NCI-H146 (cell line): ENCODE results near the gene HOXC10.

Source experiments
- DNase-seq: peaks from one replicate; lab custom pipeline; 2025; lab: John Stamatoyannopoulos, UW

The HOXC10 gene

DNA sequence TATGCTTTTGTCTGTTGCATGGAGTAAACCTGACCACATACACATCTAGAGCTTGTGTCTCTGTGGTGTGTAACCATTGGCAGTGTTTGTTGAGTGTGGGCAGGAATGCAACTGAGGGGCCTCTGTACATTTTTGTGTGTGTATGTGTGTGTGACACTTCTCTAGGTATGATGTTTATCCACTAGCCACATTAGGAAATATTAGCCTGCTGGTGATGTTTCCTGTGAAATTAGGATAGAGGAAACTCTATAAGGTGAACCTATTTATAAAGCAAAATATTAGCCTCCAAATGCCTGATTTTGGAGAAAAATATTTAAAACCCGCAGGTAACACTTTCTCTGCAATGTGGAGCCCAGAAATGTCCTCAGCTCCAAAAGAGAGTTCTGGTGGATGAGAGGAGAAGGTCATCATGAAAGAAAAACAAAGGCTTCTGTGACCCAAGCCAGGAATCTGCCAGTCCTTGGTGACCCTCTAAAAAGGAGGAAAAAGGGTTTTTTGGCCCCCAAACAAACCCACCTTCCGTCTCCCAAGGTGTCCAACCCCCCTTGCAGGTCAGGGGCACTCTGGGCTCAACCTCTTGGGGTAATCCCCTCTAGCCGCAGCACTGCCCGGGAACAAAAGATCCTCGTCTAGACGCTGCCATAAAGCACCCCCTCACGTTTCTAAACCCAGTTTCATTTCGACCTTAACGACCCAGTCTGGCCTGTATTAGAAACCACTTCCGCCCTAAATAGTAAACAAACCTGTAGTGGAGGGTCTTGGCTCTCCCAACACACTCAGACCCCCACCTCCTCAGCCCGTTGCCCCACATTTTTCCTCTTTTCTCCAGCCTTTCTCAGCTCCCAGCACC, 7.1 kb upstream of the HOXC10 start:
- DNase-seq, result no peak

DNA sequence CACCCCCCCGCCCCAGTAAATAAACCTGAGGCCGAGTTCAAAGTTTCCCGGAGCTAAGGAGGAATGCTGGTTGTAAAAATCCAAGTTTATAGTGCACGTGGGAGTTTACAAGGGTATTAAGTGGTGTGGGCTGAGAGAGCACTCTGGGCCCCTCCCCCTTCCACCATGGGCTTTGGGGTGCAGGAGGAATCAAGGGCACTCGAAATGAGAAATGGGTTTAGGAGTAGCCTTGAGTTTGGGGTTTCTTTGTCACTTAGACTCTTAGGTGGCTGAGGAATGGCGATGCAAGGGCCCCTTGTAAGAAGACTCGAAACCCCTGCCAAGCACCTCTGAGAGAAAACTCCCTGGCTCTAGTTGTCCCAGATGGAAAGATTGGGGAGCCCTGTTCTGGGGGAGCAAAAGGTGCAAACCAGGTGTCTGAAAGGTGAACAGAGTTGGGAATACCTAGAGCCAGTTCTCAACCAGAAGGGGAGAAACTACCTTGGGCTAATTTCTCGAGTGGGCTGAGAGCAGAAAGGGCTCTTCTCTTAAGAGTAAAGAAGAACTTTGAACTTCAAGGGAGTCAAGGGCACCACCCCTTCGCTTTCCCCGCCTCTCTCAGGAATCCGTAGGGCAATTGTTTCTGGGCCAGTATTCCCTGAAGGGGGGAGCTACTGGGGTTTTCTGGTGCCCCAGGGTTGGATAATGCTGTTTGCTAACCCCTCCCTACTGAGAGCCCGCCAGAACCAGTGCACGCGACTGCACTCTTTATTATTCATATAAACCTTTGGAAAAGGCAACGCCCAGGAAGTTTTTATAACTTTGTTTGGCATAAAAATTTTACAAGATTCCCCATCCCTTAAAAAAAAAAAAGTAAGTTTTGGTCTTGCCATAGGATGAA, 6.2 kb upstream of the HOXC10 start:
- DNase-seq, result no peak

DNA sequence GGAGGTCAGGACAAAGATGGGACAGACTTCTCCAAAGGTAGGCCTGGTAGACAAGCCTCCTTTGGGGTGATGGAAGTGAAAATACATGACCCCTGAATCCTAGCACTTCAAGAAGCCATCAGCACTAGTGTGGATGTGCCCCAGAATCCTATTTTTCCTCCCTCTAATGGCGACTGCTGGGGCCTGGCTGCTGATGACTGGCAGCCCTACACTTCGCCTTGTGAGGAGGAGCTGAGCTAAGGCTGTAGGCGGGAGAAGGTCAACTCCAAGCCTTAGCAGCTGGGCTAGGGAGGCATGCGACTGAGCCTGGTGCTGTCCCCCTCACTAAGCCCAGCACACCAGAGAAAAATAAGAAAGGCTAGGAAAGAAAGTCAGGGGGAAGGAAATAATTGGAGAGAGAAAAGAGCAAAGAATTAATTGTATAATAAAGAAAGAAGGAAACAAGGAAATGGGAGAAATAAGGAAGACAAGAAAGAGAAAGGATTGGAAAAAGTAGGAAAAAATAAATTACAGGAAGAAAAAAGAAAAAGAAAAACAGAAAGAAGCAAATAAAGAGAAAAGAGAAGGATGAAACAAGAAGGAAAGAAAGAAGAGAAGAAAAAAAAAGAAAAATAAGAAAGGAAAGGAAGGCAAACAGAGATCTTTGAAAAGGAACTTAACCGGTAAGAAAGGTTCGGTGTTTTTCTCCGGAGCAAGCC, 4.7 kb upstream of the HOXC10 start:
- no peak for DNase-seq

DNA sequence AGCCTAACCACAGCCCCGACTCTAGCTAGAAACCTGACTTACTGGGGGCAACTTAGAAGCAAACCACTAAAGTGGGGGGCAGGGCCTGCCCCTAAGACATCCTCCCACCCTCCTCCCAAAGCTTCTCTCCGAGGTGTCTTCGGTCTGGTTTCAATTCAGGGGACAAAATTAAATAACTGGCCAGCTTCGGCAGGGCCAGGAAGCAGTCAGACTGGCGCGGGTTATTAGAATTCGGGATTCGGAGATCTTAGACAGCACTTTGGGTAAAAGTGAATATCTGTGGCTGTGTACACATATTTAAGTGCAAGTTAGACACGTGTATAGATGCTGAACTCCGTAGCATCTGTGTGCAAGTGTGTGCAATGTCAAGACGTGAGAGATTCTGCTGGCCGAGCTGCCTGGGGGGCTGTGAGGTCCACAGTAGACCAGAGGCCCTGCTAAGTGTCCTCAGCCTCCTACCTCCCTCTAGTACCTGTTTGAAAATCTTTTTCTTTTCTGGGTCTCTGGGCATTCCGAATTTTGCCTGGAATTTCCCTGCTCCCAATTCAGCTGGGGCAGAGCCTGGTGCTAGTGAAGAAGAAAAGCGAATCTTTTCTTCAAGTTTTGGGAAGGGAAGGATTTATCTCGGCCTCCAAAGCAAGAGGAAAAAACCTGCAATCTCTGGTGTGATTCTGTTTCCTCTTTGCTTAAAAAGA, 4.0 kb upstream of the HOXC10 start:
- no peak for DNase-seq

DNA sequence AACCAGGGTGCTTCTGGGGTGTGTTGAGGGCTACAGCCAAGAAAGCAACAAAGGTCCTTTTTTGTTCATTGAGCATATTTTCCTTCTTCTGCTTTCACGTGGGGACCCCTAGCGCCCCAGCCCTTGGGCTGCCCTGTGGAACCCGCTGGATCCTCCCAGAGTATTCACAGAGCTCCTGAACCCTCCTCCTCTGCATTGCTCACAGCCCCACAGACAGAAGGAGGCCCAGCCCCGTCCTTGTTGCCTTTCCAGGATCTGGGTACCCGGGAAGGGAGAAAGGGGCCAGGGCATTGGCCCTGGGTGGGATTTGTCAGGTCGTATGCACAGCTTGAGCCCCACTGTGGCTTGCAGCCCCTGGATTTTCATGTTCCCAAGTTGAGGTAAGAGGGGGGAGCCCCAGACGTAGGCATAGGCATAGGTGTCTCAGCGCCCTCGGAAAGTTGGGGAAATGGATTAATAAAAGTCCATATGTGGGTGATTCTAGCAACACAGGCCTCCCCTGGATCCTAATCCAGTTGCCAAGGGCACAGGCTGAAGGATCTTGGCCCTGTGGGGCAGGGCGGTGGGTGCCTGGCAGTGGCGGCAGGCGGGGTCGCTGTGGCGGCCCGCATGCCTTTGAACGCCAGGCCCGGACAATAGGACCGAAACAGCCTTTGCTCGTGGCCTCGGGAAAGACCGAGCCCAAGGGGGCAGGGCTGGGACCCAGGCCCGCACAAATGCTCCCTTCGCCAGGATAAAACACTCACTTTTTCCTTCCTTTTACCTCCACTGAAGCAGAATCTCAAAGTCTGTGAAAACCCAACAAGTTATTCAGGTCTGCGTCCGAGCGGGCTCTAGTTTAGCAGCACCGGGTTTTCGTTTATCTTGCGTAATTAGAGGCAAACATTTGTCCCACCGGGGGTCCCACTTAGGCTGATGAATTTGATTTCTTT, 3.0 kb upstream of the HOXC10 start:
- no peak for DNase-seq

DNA sequence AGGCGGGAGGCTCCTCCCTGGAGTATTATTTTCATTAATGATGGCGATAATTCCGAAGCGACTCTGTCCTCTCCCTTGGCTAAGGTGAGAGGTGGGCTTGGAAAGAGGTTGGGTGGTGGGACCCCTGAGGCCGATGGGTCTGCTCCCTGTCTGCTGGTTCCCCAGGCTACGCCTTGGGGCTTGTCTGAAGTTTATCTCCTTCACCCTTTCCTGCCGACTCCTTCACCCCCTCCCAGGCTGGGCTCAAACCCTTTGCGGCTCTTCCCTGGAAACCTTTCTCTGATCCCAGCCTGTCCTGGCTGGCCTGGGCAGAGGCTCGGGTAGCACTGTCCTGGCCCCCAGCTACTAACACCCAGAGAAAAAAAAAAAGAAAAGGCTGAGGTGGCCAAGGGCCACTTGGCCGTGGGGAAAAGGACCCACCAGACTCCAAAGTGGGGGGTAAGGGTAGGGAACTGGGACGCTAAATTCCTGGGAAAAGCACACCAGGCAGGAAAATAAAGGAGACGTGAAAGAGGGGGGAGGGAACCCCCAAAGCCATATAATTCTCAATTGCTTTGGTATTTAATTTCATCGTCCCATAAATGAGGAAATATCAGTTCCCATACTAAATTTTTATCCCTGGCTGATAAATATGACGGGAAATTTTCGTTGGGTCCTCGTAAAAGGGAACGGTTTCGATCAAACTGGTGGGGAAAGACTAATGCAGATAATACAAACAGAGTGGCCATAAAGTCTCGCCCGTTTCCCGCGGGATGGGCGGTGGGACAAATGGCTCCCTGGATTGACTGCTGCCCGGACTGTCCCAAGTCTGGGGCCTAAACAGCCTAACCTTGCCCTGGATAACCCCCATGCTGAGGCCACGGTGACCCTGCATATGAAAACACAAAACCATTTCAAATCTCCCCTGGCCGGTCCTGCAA, 2.0 kb upstream of the HOXC10 start:
- no peak for DNase-seq

DNA sequence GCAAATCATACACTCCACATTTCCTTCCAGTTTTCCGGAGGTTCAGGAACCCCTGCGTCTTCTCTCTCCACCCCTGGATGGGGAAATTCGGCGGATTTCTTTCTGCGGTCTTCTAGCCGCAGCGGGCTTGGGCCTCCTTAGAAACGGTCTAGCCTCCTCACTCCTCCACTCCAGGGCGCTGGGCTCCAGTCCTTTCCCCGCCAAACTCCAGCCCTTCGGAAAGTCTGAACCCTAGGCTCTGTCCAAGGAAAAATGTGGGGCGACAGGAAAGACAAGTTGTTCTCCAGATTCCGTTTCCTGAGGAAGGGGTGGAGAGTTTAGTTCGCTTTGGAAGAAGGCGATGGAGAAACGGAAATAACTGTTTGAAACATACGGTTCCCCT, 1.4 kb upstream of the HOXC10 start:
- no peak for DNase-seq

DNA sequence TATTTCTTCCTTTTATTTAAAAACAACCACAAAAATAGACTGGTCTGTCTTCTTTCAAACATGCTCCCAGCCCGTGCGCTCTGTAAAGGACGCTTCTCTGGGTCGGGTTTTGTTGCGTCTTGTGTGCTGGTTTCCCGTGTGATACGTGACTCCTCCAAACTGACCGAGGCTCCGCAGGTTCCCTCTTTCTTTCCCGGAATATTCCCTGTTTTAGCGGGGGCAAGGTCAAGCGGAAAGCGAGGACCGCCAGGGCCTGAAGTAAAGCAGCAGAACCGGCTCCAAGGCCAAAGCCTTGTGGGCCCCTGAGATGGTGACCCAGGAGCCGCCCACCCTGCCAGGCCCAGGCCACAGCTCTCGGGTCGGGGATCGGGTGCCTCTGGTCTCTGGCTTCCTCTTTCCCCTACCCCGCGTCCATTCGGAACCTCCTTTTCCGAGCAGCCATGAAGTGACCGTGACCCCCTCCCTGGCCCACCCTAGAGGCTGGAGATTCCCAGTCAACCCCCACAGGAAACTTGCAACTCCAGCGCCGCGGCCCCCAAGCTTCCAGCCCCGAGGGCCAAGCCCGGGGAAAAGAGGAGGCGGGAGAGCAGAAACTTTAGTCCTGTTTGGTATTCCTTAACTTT, 885 bp upstream of the HOXC10 start:
- DNase-seq, result no peak

DNA sequence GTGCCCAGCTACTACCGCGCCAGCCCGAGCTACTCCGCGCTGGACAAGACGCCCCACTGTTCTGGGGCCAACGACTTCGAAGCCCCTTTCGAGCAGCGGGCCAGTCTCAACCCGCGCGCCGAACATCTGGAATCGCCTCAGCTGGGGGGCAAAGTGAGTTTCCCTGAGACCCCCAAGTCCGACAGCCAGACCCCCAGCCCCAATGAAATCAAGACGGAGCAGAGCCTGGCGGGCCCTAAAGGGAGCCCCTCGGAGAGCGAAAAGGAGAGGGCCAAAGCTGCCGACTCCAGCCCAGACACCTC, 697 bp downstream of the HOXC10 start:
- DNase-seq, result no peak

DNA sequence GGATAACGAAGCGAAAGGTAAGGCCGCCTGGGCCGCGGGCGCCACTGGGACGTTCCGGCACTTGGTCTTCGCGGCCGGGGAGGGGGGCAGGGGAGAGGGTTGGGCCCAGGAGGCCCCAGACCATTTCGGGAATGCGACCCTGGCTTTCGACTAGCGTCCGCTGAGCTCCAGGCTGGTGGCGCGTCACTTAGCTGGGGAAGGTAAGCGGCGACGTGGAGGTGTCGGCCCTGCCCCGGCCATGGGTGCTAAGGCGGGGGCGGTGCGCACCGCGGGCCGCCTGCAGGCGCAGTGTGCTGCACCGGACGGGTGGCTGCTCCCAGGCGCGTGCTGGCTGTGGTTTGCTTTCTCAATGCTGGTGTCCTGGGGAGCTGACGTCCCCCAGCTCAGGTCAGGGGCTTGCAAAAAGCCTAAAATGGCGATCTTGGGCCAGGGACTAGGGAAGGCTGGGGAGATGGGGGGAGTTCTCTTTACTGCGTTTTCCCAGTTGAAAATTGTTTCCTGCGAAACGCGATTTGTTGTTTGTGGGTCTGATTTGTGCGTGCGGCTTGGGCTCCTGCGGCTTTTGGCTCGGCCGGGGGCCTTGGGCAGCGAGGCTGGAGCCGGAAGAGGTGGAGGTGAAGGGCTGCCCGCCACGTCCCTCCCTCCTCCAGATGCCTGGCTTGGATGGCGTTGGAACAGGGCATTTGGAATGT, 1.2 kb downstream of the HOXC10 start:
- DNase-seq, result no peak

DNA sequence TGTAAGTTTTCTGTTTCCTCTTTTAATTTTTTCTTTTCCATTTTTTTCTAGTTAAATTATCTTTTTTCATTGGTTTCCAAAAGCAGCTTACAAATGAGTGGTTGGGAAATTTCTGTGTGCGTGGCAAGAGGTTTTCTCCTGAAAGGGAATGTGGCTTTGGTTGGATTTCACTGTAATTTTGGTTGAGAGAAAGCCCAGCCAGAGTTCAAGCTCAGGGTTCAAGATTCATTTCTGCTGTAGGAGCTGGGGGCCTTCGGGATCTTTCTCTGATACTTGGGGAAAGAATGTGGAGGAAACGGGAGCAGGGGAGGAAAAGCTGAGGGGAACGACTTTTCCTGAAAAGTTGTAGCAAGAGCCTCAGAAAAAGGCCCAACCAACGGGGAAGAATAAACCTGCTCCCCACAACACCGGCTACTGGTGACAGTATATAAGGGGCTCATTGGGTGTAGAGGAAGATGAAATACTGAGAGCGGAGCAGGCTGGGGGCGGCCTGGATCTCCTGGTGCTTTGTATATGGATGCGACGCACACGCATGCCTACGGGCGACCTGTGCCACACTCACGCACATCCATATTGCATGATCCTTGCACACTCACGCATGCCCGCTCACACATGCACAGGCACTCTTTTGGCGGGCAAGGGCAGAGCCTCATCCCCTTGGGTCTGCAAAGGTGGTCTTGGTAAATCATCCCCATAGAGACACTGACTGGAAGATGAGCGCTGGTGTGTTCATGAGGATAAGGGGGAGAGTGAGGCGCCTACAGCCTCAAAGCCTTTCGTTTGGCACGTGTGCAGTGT, 1.9 kb downstream of the HOXC10 start:
- no peak for DNase-seq

DNA sequence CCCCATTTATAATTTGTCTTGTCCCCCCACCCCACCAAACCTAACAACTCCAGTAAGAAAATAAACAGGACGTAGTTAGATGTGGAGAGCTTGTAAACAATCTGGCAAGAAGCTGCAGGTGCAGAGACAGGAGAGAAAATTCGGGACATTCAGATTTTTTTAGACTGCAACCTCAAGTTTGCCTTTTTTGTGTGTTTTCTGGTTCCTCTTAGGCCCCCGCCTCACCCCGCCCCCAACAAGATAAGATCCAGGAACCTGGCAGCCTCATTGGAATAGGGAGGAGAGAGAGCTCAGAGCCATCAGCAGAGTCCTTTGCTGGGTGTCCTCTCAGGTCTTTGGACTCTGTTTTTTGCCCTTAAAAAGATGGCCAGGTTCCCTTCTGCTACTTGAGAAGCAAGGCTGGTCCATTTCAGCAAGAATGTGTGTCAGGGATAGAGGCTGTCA, 2.9 kb downstream of the HOXC10 start:
- DNase-seq, result no peak

DNA sequence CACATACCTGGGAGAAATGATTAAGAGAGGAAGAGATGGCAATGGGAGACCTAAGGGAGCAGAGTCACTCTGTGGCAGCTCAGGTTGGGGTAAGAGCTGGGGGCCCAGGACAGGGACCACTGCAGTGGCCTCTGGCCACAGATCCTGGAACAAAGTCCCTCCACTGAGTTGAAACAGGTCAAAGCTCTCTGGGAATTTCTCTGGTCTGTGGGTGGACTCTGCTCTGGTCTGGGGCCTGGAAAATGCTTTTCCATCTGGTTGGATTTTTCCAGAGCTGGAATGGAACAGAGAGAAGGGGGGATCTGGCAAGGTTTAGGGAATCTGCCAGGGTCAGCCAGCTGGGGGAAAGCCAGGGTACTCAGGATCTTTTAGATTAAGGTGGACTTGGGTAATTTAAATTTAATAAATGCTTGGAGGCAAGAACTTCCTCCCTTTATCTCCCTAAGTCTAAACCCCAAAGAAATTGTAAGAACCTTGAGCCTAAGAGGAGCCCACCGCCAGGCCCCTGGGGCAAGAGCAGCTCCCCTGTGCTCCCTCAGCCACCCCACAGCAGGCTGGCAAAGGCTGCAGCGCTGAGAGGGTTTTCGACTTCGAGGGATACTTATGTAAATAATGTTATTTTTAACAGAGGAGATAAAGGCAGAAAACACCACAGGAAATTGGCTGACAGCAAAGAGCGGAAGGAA, 3.7 kb downstream of the HOXC10 start:
- DNase-seq, result no peak

DNA sequence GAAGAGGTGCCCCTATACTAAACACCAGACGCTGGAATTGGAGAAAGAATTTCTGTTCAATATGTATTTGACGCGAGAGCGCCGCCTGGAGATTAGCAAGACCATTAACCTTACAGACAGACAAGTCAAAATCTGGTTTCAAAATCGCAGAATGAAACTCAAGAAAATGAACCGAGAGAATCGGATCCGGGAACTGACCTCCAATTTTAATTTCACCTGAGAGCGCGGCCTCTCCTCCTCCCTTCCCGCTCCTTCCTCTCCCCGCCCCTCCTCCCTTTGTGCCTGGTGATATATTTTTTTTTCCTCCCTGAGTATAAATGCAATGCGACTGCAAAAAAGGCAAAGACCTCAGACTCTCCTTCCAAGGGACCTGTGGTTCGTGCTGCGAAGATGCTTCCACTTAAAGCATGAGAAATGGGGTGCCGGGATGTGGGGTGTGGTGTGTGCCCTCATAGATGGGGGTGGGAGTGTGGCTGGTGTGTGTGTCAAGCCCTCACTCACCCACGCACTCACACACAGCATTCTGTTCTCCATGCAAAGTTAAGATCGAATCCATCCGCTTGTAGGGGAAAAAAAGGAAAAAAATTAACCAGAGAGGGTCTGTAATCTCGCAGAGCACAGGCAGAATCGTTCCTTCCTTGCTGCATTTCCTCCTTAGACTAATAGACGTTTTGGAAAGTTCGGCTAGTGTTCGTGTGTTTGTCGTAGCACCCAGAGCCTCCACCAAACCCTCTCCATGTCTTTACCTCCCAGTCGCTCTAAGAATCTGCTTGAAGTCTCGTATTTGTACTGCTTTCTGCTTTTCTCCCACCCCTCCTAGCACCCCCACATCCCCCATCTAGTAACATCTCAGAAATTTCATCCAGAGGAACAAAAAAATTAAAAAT, 4.5 kb downstream of the HOXC10 start:
- no peak for DNase-seq

DNA sequence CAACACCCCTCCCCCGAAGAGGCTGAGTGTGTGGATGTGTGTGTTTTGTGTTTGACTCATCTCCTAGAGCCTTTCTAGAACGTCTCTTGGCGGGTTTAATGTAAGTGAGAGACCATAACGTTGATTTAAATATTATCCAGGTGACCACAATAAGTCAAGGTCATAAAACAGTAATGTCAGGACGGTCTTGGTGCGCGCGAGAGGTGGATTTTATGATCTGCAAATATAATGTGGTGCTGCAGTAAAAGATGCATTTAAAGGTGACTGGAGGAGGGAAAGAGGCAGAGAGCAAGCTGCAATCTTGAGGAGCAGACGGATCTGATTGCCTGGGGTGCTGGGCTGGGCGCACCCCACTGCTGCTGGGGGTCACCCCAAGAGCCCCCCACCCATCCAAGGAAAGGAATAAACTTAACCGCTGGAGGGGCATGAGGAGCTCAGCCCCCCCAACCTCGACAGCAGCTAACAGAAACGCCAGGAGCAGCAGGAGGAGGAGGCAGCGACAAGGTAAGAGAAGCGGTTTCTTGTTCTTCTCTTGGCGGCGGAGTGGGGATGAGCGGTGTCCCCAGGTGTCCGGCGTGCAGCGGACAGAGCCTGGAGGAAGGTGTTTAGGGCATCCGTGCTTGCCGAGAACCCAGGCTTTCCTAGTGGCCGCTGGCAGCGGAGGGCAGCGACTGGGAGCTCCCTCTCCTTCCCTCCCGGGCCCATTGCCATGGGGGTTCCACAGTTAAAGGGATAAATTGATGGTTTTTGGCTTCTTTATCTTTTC, 5.5 kb downstream of the HOXC10 start:
- no peak for DNase-seq

DNA sequence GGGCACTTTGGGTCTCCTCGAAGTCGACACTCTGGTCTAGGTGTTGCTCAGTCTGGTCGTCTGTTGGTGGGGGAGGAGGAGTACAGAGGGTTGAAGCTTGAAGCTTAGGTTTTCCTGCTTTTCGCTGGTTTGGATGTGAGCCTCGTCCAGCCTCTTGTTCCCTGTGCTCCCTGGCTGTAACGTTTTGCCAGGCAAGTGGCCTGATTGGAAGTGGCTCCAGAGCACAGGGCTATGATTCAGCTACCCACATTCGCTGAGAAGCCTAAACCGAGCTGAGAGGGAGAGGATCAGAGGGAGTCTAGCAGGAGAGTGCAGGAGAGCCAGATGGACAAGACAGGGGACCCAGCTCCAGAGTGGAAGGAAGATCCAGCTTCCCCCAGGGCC, 6.1 kb downstream of the HOXC10 start:
- DNase-seq, result no peak
